OCI-LY7 (cell line): ENCODE results near the gene UBA1.

Experiments used
- CTCF ChIP-seq: fragments of 200-600 bp; sonication (generic); conservative IDR thresholded peaks from 2 replicates; pipeline ENCODE4 v1.5.1; 2014; ENCODE audit warnings: mild to moderate bottlenecking, antibody characterized with exemption, low read length, moderate library complexity, mixed read lengths
- EZH2phosphoT487 ChIP-seq: fragments of 200-600 bp; sonication (generic); IDR thresholded peaks from 2 replicates; pipeline ENCODE4 v1.6.1; 2018; ENCODE audit warnings: low read depth, borderline replicate concordance, mild to moderate bottlenecking, mixed run types, antibody characterized with exemption, low read length, moderate library complexity, mixed read lengths

GRCh38 chrX:47231167-47231566 lies 37.5 kb downstream of the UBA1 start:
- TF ChIP-seq CTCF = no peak
- TF ChIP-seq EZH2phosphoT487 = no peak
